OCI-LY3 (cell line): Measurements from ENCODE around the gene MED9.

Source experiments
- EZH2phosphoT487 ChIP-seq: fragments of 200-600 bp; shearing (Covaris generic); IDR thresholded peaks from 2 replicates; pipeline ENCODE4 v1.6.1; 2018; ENCODE audit warnings: antibody characterized with exemption, mixed run types, low read depth
- TF ChIP-seq, protein P1 (sequence below): fragments of 200-600, 300-600 bp; sonication (generic); IDR thresholded peaks from 2 replicates; pipeline ENCODE4 v1.5.1; 2014; ENCODE audit warnings: antibody characterized with exemption, low read length, low read depth

- TF ChIP-seq, protein P1, sequence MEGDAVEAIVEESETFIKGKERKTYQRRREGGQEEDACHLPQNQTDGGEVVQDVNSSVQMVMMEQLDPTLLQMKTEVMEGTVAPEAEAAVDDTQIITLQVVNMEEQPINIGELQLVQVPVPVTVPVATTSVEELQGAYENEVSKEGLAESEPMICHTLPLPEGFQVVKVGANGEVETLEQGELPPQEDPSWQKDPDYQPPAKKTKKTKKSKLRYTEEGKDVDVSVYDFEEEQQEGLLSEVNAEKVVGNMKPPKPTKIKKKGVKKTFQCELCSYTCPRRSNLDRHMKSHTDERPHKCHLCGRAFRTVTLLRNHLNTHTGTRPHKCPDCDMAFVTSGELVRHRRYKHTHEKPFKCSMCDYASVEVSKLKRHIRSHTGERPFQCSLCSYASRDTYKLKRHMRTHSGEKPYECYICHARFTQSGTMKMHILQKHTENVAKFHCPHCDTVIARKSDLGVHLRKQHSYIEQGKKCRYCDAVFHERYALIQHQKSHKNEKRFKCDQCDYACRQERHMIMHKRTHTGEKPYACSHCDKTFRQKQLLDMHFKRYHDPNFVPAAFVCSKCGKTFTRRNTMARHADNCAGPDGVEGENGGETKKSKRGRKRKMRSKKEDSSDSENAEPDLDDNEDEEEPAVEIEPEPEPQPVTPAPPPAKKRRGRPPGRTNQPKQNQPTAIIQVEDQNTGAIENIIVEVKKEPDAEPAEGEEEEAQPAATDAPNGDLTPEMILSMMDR, result no peak
- TF ChIP-seq EZH2phosphoT487, result no peak
Measured at GRCh38 chr17:17518014-17518413, 41.2 kb downstream of the MED9 start.
